Endothelial cell of umbilical vein (primary cell): Measurements from ENCODE around the gene CABLES1. TPM values are rescaled to one million over a fixed set of nuclear protein-coding genes. Genes with fewer than 3 reads are reported as not detected.

Experiments
- BruUV-seq: library from RNA; stranded (reverse); fragments of 400-500 nt; replicated peaks from 2 replicates; lab custom pipeline; 2021; lab: Mats Ljungman, UMichigan
- CTCF ChIA-PET: fragments of 300-600, 350-600 bp; sonication (Branson Sonifier 250); formaldehyde crosslinking; loops from one replicate; lab custom pipeline; 2021; ENCODE audit warnings: antibody characterized with exemption, inconsistent platforms; lab: Charles Lee
- POLR2A ChIA-PET: fragments of 300-600, 350-600 bp; sonication (Branson Sonifier 250); formaldehyde crosslinking; loops from one replicate; lab custom pipeline; 2021; ENCODE audit warnings: antibody characterized with exemption, inconsistent platforms; lab: Charles Lee
- DNase-seq: peaks from one replicate; pipeline ENCODE4 v3.0.0-alpha.2; 2011; ENCODE audit warnings: low read depth, low spot score
- FAIRE-seq: peaks from 2 replicates; lab custom pipeline; 2011; peaks lifted over from hg19 to GRCh38; lab: Jason Lieb, UNC
- H2AFZ ChIP-seq: 2 replicates; pipeline ENCODE4 v1.6.0; 2012; ENCODE audit warnings: low read depth, low read length, control low read depth, inconsistent platforms
- H3K27ac ChIP-seq: 2 replicates; pipeline ENCODE4 v1.5.1; 2011; ENCODE audit warnings: low read depth, mild to moderate bottlenecking, control low read depth, low read length, moderate library complexity; ENCODE audit not compliant: insufficient read depth
- H3K27me3 ChIP-seq, 2 experiments: 2 replicates each; pipeline versions ENCODE4 v1.6.0 to v1.6.1; 2011; ENCODE audit warnings: low read length in 2 of 2, mixed read lengths in 1 of 2; ENCODE audit not compliant: control insufficient read depth in 2 of 2, insufficient read depth in 2 of 2
- H3K36me3 ChIP-seq, 2 experiments: 2 replicates in 1 of 2; 3 replicates in 1 of 2; pipeline ENCODE4 v1.5.1; 2011; ENCODE audit warnings: low read length in 2 of 2, mild to moderate bottlenecking in 1 of 2, moderate library complexity in 1 of 2; ENCODE audit not compliant: control insufficient read depth in 2 of 2, insufficient read depth in 2 of 2; ENCODE audit errors: extremely low read depth in 1 of 2
- H3K4me1 ChIP-seq: 3 replicates; pipeline ENCODE4 v1.5.1; 2011; ENCODE audit warnings: mild to moderate bottlenecking, low read length; ENCODE audit not compliant: control insufficient read depth, insufficient read depth; ENCODE audit errors: extremely low read depth
- H3K4me2 ChIP-seq: 2 replicates; pipeline ENCODE4 v1.6.1; 2011; ENCODE audit warnings: low read length, control low read depth, mixed read lengths; ENCODE audit not compliant: insufficient read depth
- H3K4me3 ChIP-seq, 3 experiments: fragments of 200-600 bp in 1 of 3; sonication (generic), shearing (Covaris generic) in 1 of 3; replicated peaks in 1 of 3; 2 replicates each; pipeline ENCODE4 v1.5.1; 2011 to 2016; ENCODE audit warnings: control low read depth in 3 of 3, low read length in 3 of 3, mild to moderate bottlenecking in 2 of 3, inconsistent platforms in 1 of 3, low read depth in 1 of 3, moderate library complexity in 1 of 3; ENCODE audit not compliant: insufficient read depth in 1 of 3
- H3K79me2 ChIP-seq: 2 replicates; pipeline ENCODE4 v1.6.0; 2012; ENCODE audit warnings: low read length, inconsistent platforms; ENCODE audit not compliant: control insufficient read depth, insufficient read depth
- H3K9ac ChIP-seq: replicated peaks from 2 replicates; pipeline ENCODE3; 2011; ENCODE audit warnings: low read length, control low read depth; ENCODE audit not compliant: insufficient read depth; ENCODE audit errors: extremely low read depth
- H3K9me1 ChIP-seq: replicated peaks from 3 replicates; pipeline ENCODE4 v1.6.0; 2011; ENCODE audit warnings: mild to moderate bottlenecking, low read length; ENCODE audit not compliant: control insufficient read depth, insufficient read depth; ENCODE audit errors: extremely low read depth
- H3K9me3 ChIP-seq: replicated peaks from 2 replicates; pipeline ENCODE4 v1.5.1; 2012; ENCODE audit warnings: low read length, inconsistent platforms; ENCODE audit not compliant: control insufficient read depth, insufficient read depth
- H4K20me1 ChIP-seq: replicated peaks from 2 replicates; pipeline ENCODE3; 2011; ENCODE audit warnings: mild to moderate bottlenecking, low read length; ENCODE audit not compliant: control insufficient read depth, insufficient read depth; ENCODE audit errors: extremely low read depth
- EZH2 ChIP-seq: IDR thresholded peaks from 2 replicates; pipeline ENCODE4 v1.6.1; 2012; ENCODE audit warnings: borderline replicate concordance, low read depth, mild to moderate bottlenecking, moderate library complexity, low read length, inconsistent platforms; ENCODE audit not compliant: severe bottlenecking
- FOS ChIP-seq: IDR thresholded peaks from 2 replicates; pipeline ENCODE4 v1.6.1; 2011; ENCODE audit warnings: mild to moderate bottlenecking, low read length, moderate library complexity, borderline replicate concordance; ENCODE audit not compliant: insufficient read depth
- POLR2A ChIP-seq: IDR thresholded peaks from 2 replicates; pipeline ENCODE4 v1.6.1; 2012; ENCODE audit warnings: low read depth, mild to moderate bottlenecking, control low read depth, low read length
- POLR2AphosphoS5 ChIP-seq: IDR thresholded peaks from 2 replicates; pipeline ENCODE4 v1.6.1; 2012; ENCODE audit warnings: low read depth, mild to moderate bottlenecking, control low read depth, low read length, moderate library complexity; ENCODE audit not compliant: insufficient read depth
- dilution Hi-C: fragments of 300-500 bp; cut with MboI; formaldehyde crosslinking; loops from one replicate; pipeline ENCODE4 v1.15.0; 2019; ENCODE audit warnings: low sequenced_read_pairs; ENCODE audit not compliant: extremely low pct_ligation_motif_present
- intact Hi-C: fragments of 100-400 bp; cut with micrococcal nuclease; formaldehyde crosslinking; loops from one replicate; pipeline ENCODE4 v1.10.0; 2022
- polyA plus RNA-seq, 4 experiments: library from polyadenylated mRNA; depleted of rRNA in 3 of 4; stranded (reverse) in 3 of 4; unstranded in 1 of 4; fragments of >200 nt; gene quantifications; 2 replicates each; pipeline versions ENCODE4 v1.2.1 to v1.2.3, GENCODE V29; 2011 to 2012; ENCODE audit warnings: missing spikeins in 1 of 4
- total RNA-seq: library from RNA; stranded (reverse); gene quantifications from 2 replicates; pipeline ENCODE4 v1.2.3, GENCODE V29; 2021

CABLES1 gene
- total and polyA plus RNA-seq, 2 donors (not counting 3 experiments of a cell fraction or from before 2014, with no cell fraction given), result 40.2 to 71.1 TPM

GRCh38 chr18:23133860-23134779 lies 1.2 kb upstream of the CABLES1 start:
- dilution Hi-C loops (no loop called here), intact Hi-C loops (loop anchor here (1.0 to 10.0 kb wide), 5 partner anchors 19 to 322 kb away; no protein-coding TSS in a partner anchor)
- FAIRE-seq (peak; percentile 28), DNase-seq (no peak)
- H3K27ac ChIP-seq, result peak overlapping the region; percentile 65
- H3K4me3 ChIP-seq, result peak overlapping the region in 2 of 3 experiments; percentile 38 to 88
- TF ChIP-seq POLR2AphosphoS5, result no peak
- TF ChIP-seq POLR2A, result no peak
- no peak for TF ChIP-seq FOS
- TF ChIP-seq EZH2, result no peak
- H3K27me3 ChIP-seq, result no peaks in the 10 kb centered on the region
- ChIA-PET CTCF (interaction anchor here (1.1 to 5.3 kb wide), 7 partner anchors 56 to 282 kb away, joined by 3 to 74 read pairs (median 11); no protein-coding TSS in a partner anchor), POLR2A (interaction anchor here (0.9 kb wide), 1 partner anchor 244 kb away, joined by 4 read pairs; no protein-coding TSS in a partner anchor)
- H3K9ac ChIP-seq, result peak overlapping the region; percentile 73
- peak overlapping the region; percentile 67 for H3K4me2 ChIP-seq
- no TSS peak for BruUV-seq
- H3K79me2 ChIP-seq, result peaks cover 27% of the 10 kb centered on the region
- H3K9me3 ChIP-seq, result no peaks in the 10 kb centered on the region
- peaks cover 0 to 2% of the 10 kb centered on the region in 2 experiments for H3K36me3 ChIP-seq
- H3K9me1 ChIP-seq, result no peaks in the 10 kb centered on the region
- H3K4me1 ChIP-seq, result peaks cover 30% of the 10 kb centered on the region
- no peaks in the 10 kb centered on the region for H4K20me1 ChIP-seq
- no peak overlapping the region for H2AFZ ChIP-seq
